K562 (cell line): Measurements from ENCODE around the gene RNF43. TPM values are rescaled to one million over a fixed set of nuclear protein-coding genes. Genes with fewer than 3 reads are reported as not detected.
A peak's percentile ranks its signal among the peaks of the same experiment; 100 is the strongest.

Experiments used
- ATAC-seq: fragments of 200-7000 bp; cut with Tn5 transposase; 3 replicates; pipeline ENCODE4 v1.9.1; 2020; ENCODE audit warnings: moderate library complexity
- BruUV-seq: library from RNA; stranded (reverse); fragments of 400-500 nt; replicated peaks from 2 replicates; lab custom pipeline; 2021; lab: Mats Ljungman, UMichigan
- CTCF ChIA-PET: fragments of 300-600 bp; formaldehyde crosslinking; extraction: SDS; loops from one replicate; lab custom pipeline; 2021; ENCODE audit warnings: low intra/inter-chr PET ratio; lab: Yijun Ruan, JAX
- POLR2A ChIA-PET: fragments of 300-600, 350-650 bp; sonication (Branson Sonifier 250); formaldehyde crosslinking; extraction: SDS; loops from one replicate; lab custom pipeline; 2021; ENCODE audit warnings: antibody characterized with exemption, inconsistent platforms; lab: Yijun Ruan, JAX
- DNase-seq, 4 experiments: peaks; one replicate each; pipeline versions ENCODE4 v3.0.0 to v3.0.0-alpha.2; 2011 to 2018; ENCODE audit warnings: low spot score in 3 of 4, mixed read lengths in 3 of 4; ENCODE audit errors: extremely low read depth in 1 of 4
- FAIRE-seq: peaks from 2 replicates; lab custom pipeline; 2011; peaks lifted over from hg19 to GRCh38; lab: Jason Lieb, UNC
- H2AFZ ChIP-seq: 2 replicates; pipeline ENCODE4 v1.6.0; 2011; ENCODE audit warnings: low read depth, low read length, control low read depth, inconsistent platforms
- H3K27ac ChIP-seq: fragments of 200-600 bp; 3 replicates; pipeline ENCODE4 v1.8.0; 2011; ENCODE audit warnings: low read depth, mild to moderate bottlenecking, control low read depth, inconsistent platforms, low read length, moderate library complexity, mixed read lengths; ENCODE audit errors: extremely low read depth
- H3K27me3 ChIP-seq, 2 experiments: fragments of 300-600 bp in 1 of 2; 2 replicates in 1 of 2; 3 replicates in 1 of 2; pipeline versions ENCODE4 v1.6.0 to v1.8.0; 2011; ENCODE audit warnings: inconsistent platforms in 2 of 2, low read length in 2 of 2, mild to moderate bottlenecking in 1 of 2, mixed read lengths in 1 of 2, moderate library complexity in 1 of 2; ENCODE audit not compliant: control insufficient read depth in 2 of 2, insufficient read depth in 2 of 2
- H3K36me3 ChIP-seq: fragments of 300-600 bp; 3 replicates; pipeline ENCODE4 v1.8.0; 2011; ENCODE audit warnings: mild to moderate bottlenecking, low read length, inconsistent platforms; ENCODE audit not compliant: control insufficient read depth, insufficient read depth
- H3K4me1 ChIP-seq, 2 experiments: fragments of 200-600 bp in 1 of 2; replicated peaks in 1 of 2; 2 replicates in 1 of 2; 3 replicates in 1 of 2; pipeline versions ENCODE4 v1.5.1 to v1.8.0; 2011; ENCODE audit warnings: inconsistent platforms in 2 of 2, low read length in 2 of 2, mild to moderate bottlenecking in 1 of 2, mixed read lengths in 1 of 2, moderate library complexity in 1 of 2; ENCODE audit not compliant: control insufficient read depth in 2 of 2, insufficient read depth in 2 of 2
- H3K4me2 ChIP-seq: 2 replicates; pipeline ENCODE4 v1.6.1; 2011; ENCODE audit warnings: low read length, control low read depth, inconsistent platforms, mixed read lengths; ENCODE audit not compliant: insufficient read depth
- H3K4me3 ChIP-seq: fragments of 200-600 bp; sonication (generic), shearing (Covaris generic); 2 replicates; pipeline ENCODE4 v1.5.1; 2016; ENCODE audit warnings: control low read depth, inconsistent platforms
- H3K79me2 ChIP-seq: fragments of 200-600 bp; 3 replicates; pipeline ENCODE4 v1.8.0; 2011; ENCODE audit warnings: low read length, inconsistent platforms; ENCODE audit not compliant: control insufficient read depth, insufficient read depth
- H3K9ac ChIP-seq, 2 experiments: 2 replicates each; pipeline versions ENCODE4 v1.6.0 to v1.6.1; 2011; ENCODE audit warnings: low read depth in 2 of 2, low read length in 2 of 2, control low read depth in 1 of 2, inconsistent platforms in 1 of 2, mild to moderate bottlenecking in 1 of 2, mixed read lengths in 1 of 2; ENCODE audit not compliant: insufficient read depth in 1 of 2
- H3K9me1 ChIP-seq: one replicate; pipeline ENCODE4 v1.6.0; 2011; ENCODE audit warnings: inconsistent platforms, mild to moderate bottlenecking, low read length, moderate library complexity; ENCODE audit not compliant: control insufficient read depth, insufficient read depth
- H3K9me3 ChIP-seq: replicated peaks from 2 replicates; pipeline ENCODE4 v1.5.1; 2011; ENCODE audit warnings: low read depth, low read length, inconsistent platforms; ENCODE audit not compliant: control insufficient read depth, insufficient read depth
- H4K20me1 ChIP-seq: replicated peaks from 2 replicates; pipeline ENCODE4 v1.6.1; 2011; ENCODE audit warnings: low read length, inconsistent platforms, mixed read lengths; ENCODE audit not compliant: control insufficient read depth, insufficient read depth
- ARID3B ChIP-seq: fragments of 250-450 bp; sonication (Bioruptor Pico); IDR thresholded peaks from 2 replicates; pipeline ENCODE4 v1.4.0; 2020; ENCODE audit warnings: borderline replicate concordance
- CREM ChIP-seq: IDR thresholded peaks from 2 replicates; pipeline ENCODE4 v1.6.1; 2014; ENCODE audit warnings: antibody characterized with exemption, low read depth
- TBP ChIP-seq: optimal IDR thresholded peaks from 2 replicates; pipeline ENCODE3; 2011; ENCODE audit warnings: low read depth, low read length, improper control_type of control experiment
- YY1 ChIP-seq, 3 experiments: IDR thresholded peaks; 2 replicates each; pipeline ENCODE4 v1.6.1; 2011; ENCODE audit warnings: low read length in 2 of 3, mild to moderate bottlenecking in 2 of 3, moderate library complexity in 2 of 3, borderline replicate concordance in 1 of 3, control low read depth in 1 of 3, low read depth in 1 of 3; ENCODE audit not compliant: insufficient read depth in 3 of 3, insufficient replicate concordance in 2 of 3, control insufficient read depth in 1 of 3, insufficient read length in 1 of 3; ENCODE audit errors: extremely low read depth in 1 of 3
- ZMIZ1 ChIP-seq, 2 experiments: fragments of 150-350 bp in 1 of 2; IDR thresholded peaks; 2 replicates each; pipeline ENCODE4 v1.6.1; 2012 to 2016; ENCODE audit warnings: low read depth in 2 of 2, low read length in 2 of 2, mild to moderate bottlenecking in 1 of 2, moderate library complexity in 1 of 2
- WGBS: fragments of 100-300 bp; shearing (Covaris generic); methylation state at CpG from one replicate; pipeline ENCODE4 v1.1.6; 2016; ENCODE audit warnings: low coverage, mixed read lengths; ENCODE audit not compliant: insufficient coverage; ENCODE audit errors: missing lambda C conversion rate; 5-methylcytosine and 5-hydroxymethylcytosine counted together
- in situ Hi-C: fragments of 300-500 bp; cut with MboI; formaldehyde crosslinking; loops from 4 replicates; pipeline ENCODE4 v1.15.0; 2018; ENCODE audit warnings: inconsistent platforms, mixed read lengths
- intact Hi-C: fragments of 100-400 bp; cut with micrococcal nuclease; formaldehyde crosslinking; loops from 2 replicates; pipeline ENCODE4 v1.14.2; 2022
- polyA plus RNA-seq, 8 experiments: library from polyadenylated mRNA; depleted of rRNA in 4 of 8; stranded (reverse) in 5 of 8; unstranded in 3 of 8; fragments of >200 nt; fragmentation: Nextera tagmentation in 2 of 8; fragmentation: Illumina TruSeq in 1 of 8; extraction: Ambion mirVana in 2 of 8; extraction: Trizol in 1 of 8; gene quantifications; 2 replicates each; pipeline versions ENCODE4 v1.2.1 to v1.2.3, GENCODE V29; 2011 to 2014; ENCODE audit warnings: inconsistent platforms in 1 of 8, missing spikeins in 1 of 8
- total RNA-seq, 7 experiments: library from RNA; depleted of rRNA in 6 of 7; stranded (reverse); fragments of >200 nt in 6 of 7; fragmentation: Illumina TruSeq in 2 of 7; extraction: Trizol in 2 of 7; gene quantifications; 2 replicates each; pipeline versions ENCODE4 v1.2.1 to v1.2.3, GENCODE V29; 2011 to 2021; ENCODE audit warnings: low replicate concordance in 1 of 7
- TF ChIP-seq, protein P1 (sequence below): sonication (generic); formaldehyde crosslinking; IDR thresholded peaks from 2 replicates; pipeline ENCODE4 v1.8.0; 2022; ENCODE audit warnings: missing genetic modification reagents, mild to moderate bottlenecking, moderate library complexity, borderline replicate concordance
- TF ChIP-seq, protein P2 (sequence below), 2 experiments: fragments of 450-650 bp; IDR thresholded peaks; 2 replicates each; pipeline ENCODE4 v1.6.1; 2016

The RNF43 gene
- total and polyA plus RNA-seq, 9 of the 15 experiments (the other 6 are each of a cell fraction or from before 2014, with no cell fraction given), result 0.29 to 2.7 (median 1.4) TPM

- POLR2A ChIA-PET, result interaction anchor here (0.5 to 5.8 kb wide), 15 partner anchors 8 to 99 kb away, joined by 3 to 79 read pairs (median 5); partner anchors contain the start of gene SUPT4H1
- TF ChIP-seq YY1 (IDR thresholded peaks at IDR 0.05; ENCODE audit: borderline replicate concordance in 1 of 3, control insufficient read depth in 1 of 3, extremely low read depth in 1 of 3, insufficient read depth in 3 of 3, insufficient read length in 1 of 3, insufficient replicate concordance in 2 of 3, low read depth in 1 of 3, low read length in 2 of 3) (peak in 1 of 3 experiments; percentile 33), CREM (0 out of 2 replicates have a peak, but pooled peaks have one; percentile 14), TBP (peak; percentile 24), ZMIZ1 (IDR thresholded peaks at IDR 0.05; ENCODE audit: low read depth in 2 of 2, low read length in 2 of 2) (no peak), ARID3B (CRISPR knock-in tag) (no peak)
- TF ChIP-seq, protein P1, sequence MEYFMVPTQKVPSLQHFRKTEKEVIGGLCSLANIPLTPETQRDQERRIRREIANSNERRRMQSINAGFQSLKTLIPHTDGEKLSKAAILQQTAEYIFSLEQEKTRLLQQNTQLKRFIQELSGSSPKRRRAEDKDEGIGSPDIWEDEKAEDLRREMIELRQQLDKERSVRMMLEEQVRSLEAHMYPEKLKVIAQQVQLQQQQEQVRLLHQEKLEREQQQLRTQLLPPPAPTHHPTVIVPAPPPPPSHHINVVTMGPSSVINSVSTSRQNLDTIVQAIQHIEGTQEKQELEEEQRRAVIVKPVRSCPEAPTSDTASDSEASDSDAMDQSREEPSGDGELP, result peak; percentile 59; the same call in 1 of the 2 replicates
- TF ChIP-seq, protein P2, sequence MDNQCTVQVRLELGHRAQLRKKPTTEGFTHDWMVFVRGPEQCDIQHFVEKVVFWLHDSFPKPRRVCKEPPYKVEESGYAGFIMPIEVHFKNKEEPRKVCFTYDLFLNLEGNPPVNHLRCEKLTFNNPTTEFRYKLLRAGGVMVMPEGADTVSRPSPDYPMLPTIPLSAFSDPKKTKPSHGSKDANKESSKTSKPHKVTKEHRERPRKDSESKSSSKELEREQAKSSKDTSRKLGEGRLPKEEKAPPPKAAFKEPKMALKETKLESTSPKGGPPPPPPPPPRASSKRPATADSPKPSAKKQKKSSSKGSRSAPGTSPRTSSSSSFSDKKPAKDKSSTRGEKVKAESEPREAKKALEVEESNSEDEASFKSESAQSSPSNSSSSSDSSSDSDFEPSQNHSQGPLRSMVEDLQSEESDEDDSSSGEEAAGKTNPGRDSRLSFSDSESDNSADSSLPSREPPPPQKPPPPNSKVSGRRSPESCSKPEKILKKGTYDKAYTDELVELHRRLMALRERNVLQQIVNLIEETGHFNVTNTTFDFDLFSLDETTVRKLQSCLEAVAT (IDR thresholded peaks at IDR 0.05), result 0 out of 4 replicates have a peak, but pooled peaks of 1 of the 2 experiments have one; percentile 29
- no peaks in the 10 kb centered on the region for H4K20me1 ChIP-seq
- peak; percentile 42 for FAIRE-seq
- peaks cover 53% of the 10 kb centered on the region for H3K79me2 ChIP-seq
- no peaks in the 10 kb centered on the region for H3K9me3 ChIP-seq
- peaks cover 3 to 11% of the 10 kb centered on the region in 2 experiments; a peak in 4 of 5 replicates for H3K4me1 ChIP-seq
- H2AFZ ChIP-seq, result peak overlapping the region; percentile 73
- CTCF ChIA-PET, result no interaction called here
- peak overlapping the region; percentile 68 for H3K4me2 ChIP-seq
- in situ Hi-C loops, result loop anchor here (5.0 kb wide), 1 partner anchor 78 kb away; no protein-coding TSS in a partner anchor
- no TSS peak for BruUV-seq
- peak overlapping the region; percentile 59 for H3K27ac ChIP-seq
- DNase-seq, result peak in 1 of 4 experiments; percentile 24
- H3K4me3 ChIP-seq, result peak overlapping the region; percentile 21
- H3K9me1 ChIP-seq, result no peaks in the 10 kb centered on the region
- ATAC-seq, result peak; percentile 49
- peak overlapping the region; percentile 59 to 85 for H3K9ac ChIP-seq
- 45% methylated on average over 6 of the region's 6 CpGs for WGBS
- H3K36me3 ChIP-seq, result no peaks in the 10 kb centered on the region
- H3K27me3 ChIP-seq, result no peaks in the 10 kb centered on the region
- intact Hi-C loops, result no loop called here
Observed at GRCh38 chr17:58415371-58416055, 1.8 kb downstream of the RNF43 start.
